Esophagus squamous epithelium (tissue), 4 donors: Measurements from ENCODE around the gene MAN2A1.

Source experiments
- CTCF ChIP-seq, 6 experiments: fragments of 450-650 bp in 4 of 6; fragments of 200-600 bp in 2 of 6; sonication (generic) in 2 of 6; IDR thresholded peaks; one replicate each; pipeline ENCODE4 v1.5.1; 2016 to 2019; ENCODE audit warnings: antibody characterized with exemption in 6 of 6, mild to moderate bottlenecking in 4 of 6, moderate library complexity in 4 of 6
- POLR2A ChIP-seq, 4 donors: fragments of 450-650 bp; IDR thresholded peaks; one replicate each; pipeline ENCODE4 v1.6.1; 2017; ENCODE audit warnings: antibody characterized with exemption in 4 of 4, mild to moderate bottlenecking in 4 of 4, moderate library complexity in 3 of 4

DNA sequence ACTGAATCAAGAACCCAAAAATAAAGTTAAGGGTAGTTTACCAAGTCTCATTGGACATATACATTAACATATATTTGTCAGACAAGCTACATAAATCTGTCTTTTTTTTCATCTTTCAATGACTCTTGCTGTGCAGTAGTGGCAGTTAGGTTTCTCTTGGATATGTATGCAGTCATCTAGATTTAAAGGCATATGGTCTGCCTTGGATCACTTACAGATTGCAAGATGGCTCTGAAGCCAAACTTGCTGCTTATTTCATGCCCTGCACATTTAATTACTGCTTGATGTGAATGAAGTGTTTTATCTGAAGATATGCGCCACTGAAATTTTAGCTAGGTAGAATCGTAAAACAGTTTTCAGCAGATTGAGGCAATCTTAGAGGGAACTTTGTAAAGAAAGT is 18.6 kb upstream of the MAN2A1 start:
- TF ChIP-seq CTCF (IDR thresholded peaks at IDR 0.05) = no peak
- TF ChIP-seq POLR2A (IDR thresholded peaks at IDR 0.05) = no peak
